Neural crest cell (in vitro differentiated cells): ENCODE measurements around the gene CBL. TPM values are rescaled to one million over a fixed set of nuclear protein-coding genes. Genes with fewer than 3 reads are reported as not detected.

ENCODE experiments used
- DNase-seq: peaks from one replicate; pipeline ENCODE4 v3.0.0; 2021; ENCODE audit warnings: low read depth, mixed read lengths, low spot score
- H3K27ac Mint-ChIP-seq: one replicate; pipeline ENCODE4 v1.8.0; 2021; ENCODE audit warnings: mild to moderate bottlenecking, mixed read lengths; ENCODE audit not compliant: unreplicated experiment
- H3K27me3 Mint-ChIP-seq: 2 replicates; pipeline ENCODE4 v1.8.0; 2021; ENCODE audit warnings: low read depth, mild to moderate bottlenecking, mixed read lengths
- H3K36me3 Mint-ChIP-seq: 2 replicates; pipeline ENCODE4 v1.8.0; 2021; ENCODE audit warnings: low read depth, mild to moderate bottlenecking, mixed read lengths
- H3K4me1 Mint-ChIP-seq: 2 replicates; pipeline ENCODE4 v1.8.0; 2021; ENCODE audit warnings: mixed read lengths
- H3K4me3 Mint-ChIP-seq: one replicate; pipeline ENCODE4 v1.8.0; 2021; ENCODE audit warnings: mild to moderate bottlenecking, mixed read lengths
- H3K9me3 Mint-ChIP-seq: 2 replicates; pipeline ENCODE4 v1.8.0; 2021; ENCODE audit warnings: mixed read lengths
- CTCF ChIP-seq: fragments of 200-600 bp; sonication (generic); conservative IDR thresholded peaks from 2 replicates; pipeline ENCODE4 v1.5.0; 2021; ENCODE audit warnings: antibody characterized with exemption, mild to moderate bottlenecking
- total RNA-seq: library from RNA; stranded (reverse); gene quantifications from 2 replicates; pipeline ENCODE4 v1.2.1, GENCODE V29; 2021

Gene CBL
- total RNA-seq, 1 donor from 2014 or later = 43.5 TPM

GRCh38 chr11:119343726-119344125, 137.6 kb downstream of the CBL start:
- TF ChIP-seq CTCF = no peak
- Mint-ChIP-seq H3K4me3 (no peak overlapping the region), H3K4me1 (peaks cover 14% of the 10 kb centered on the region), H3K36me3 (no peaks in the 10 kb centered on the region), H3K27me3 (peaks cover 60% of the 10 kb centered on the region), H3K9me3 (no peaks in the 10 kb centered on the region), H3K27ac (no peak overlapping the region)
- DNase-seq = no peak

- Mint-ChIP-seq H3K27me3 (peaks cover 53% of the 10 kb centered on the region), H3K27ac (no peak overlapping the region)
- no peak for DNase-seq
Measured at GRCh38 chr11:119344291-119345010, 138.3 kb downstream of the CBL start.

GRCh38 chr11:119345685-119346084, 139.5 kb downstream of the CBL start:
- no peak overlapping the region for H3K27ac Mint-ChIP-seq
- peaks cover 10% of the 10 kb centered on the region for H3K4me1 Mint-ChIP-seq
- no peak for TF ChIP-seq CTCF
- no peaks in the 10 kb centered on the region for H3K36me3 Mint-ChIP-seq
- DNase-seq = no peak
- H3K4me3 Mint-ChIP-seq = no peak overlapping the region
- peaks cover 55% of the 10 kb centered on the region for H3K27me3 Mint-ChIP-seq
- no peaks in the 10 kb centered on the region for H3K9me3 Mint-ChIP-seq

More at GRCh38 chr11:119344291-119345010, 138.3 kb downstream of the CBL start:
- TF ChIP-seq CTCF = no peak
- H3K4me3 Mint-ChIP-seq = no peak overlapping the region
- H3K4me1 Mint-ChIP-seq = peaks cover 6% of the 10 kb centered on the region
- H3K36me3 Mint-ChIP-seq = no peaks in the 10 kb centered on the region
- H3K9me3 Mint-ChIP-seq = no peaks in the 10 kb centered on the region

GRCh38 chr11:119346605-119347004, 140.5 kb downstream of the CBL start, which contains the start of gene MFRP:
Gene MFRP, minus strand, starts transcription at chr11:119346705. Its CDS starts 192 bp downstream, at chr11:119346513.
- H3K27me3 Mint-ChIP-seq = peaks cover 49% of the 10 kb centered on the region
- H3K27ac Mint-ChIP-seq = peak within 1 kb of the TSS; percentile 47
- no peaks in the 10 kb centered on the region for H3K9me3 Mint-ChIP-seq
- H3K4me1 Mint-ChIP-seq = peaks cover 9% of the 10 kb centered on the region
- DNase-seq = no peak
- no peak within 1 kb of the TSS for H3K4me3 Mint-ChIP-seq
- H3K36me3 Mint-ChIP-seq = no peaks in the 10 kb centered on the region
- TF ChIP-seq CTCF = no peak

DNA sequence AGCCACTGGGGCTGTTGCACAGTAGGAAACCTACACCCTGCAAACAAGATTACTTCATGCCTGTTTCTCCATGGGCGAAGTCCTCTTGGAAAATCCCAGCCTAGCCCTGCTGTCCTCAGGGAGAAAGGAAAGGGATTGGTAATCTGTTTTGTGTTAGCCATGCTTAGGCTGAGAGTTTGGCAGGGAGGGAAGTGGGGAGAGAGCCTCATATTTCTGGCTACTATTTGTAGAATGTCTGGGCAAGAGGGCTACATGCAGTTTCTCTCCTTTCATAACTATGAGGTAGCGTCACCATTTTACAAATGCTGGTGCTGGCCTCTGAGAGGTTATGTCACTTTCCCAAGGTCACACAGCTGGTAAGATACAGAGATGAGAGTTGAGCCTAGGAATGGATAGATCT, 141.1 kb downstream of the CBL start:
- Mint-ChIP-seq H3K9me3 (no peaks in the 10 kb centered on the region), H3K4me3 (no peak overlapping the region), H3K27me3 (peaks cover 46% of the 10 kb centered on the region), H3K36me3 (no peaks in the 10 kb centered on the region), H3K4me1 (peaks cover 9% of the 10 kb centered on the region), H3K27ac (peak overlapping the region; percentile 47)
- TF ChIP-seq CTCF = no peak
- DNase-seq = no peak
